GM19463 (cell line): Measurements from ENCODE around the gene SLC5A6.
"Not testable (repeated sequence)": the region's sequence is repeated elsewhere in the genome, so short reads cannot be mapped to it uniquely, and the experiment has no call there.

Experiments used
- ATAC-seq: cut with Tn5 transposase; IDR thresholded peaks from one replicate; pipeline ENCODE4 v1.9.1; 2021; ENCODE audit warnings: mild to moderate bottlenecking, moderate library complexity; ENCODE audit not compliant: unreplicated experiment

The SLC5A6 gene

DNA sequence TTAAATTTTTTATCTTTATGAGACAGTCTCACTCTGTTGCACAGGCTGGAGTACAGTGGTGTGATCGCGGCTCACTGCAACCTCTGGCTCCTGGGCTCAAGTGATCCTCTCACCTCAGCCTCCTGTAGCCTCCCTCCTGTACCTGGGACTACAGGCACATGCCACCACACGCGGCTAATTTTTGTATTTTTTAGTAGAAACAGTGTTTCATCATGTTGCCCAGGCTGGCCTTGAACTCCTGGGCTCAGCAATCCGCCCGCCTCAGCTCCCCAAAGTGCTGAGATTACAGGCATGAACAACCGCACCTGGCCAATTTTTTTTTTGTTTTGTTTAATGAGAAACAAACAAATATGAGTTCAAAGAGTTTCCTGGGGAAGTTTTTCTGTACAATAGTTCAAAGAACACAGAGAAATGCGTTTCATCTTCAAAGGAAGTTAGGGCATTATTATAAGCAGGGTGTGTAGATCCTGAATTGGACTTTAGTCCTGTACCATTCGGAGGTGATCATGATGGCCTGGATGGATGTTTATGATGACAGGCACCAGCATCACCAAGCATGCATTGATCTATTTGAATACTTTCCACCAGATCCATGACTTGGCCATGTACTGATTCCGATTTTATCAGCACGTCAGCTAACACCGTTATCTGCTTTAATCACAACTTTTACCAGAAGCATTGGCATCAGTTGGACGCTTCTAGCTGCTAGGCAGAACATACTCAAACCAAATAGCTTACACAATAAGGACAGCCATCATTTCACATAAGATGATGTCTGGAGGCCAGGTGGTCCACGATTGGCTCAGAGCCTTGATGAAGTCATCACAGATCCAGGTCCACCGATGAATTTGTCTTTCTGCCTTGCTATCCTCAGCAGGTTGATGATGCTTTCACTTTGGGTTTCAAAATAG is 34.4 kb downstream of the SLC5A6 start:
- ATAC-seq: no peak

DNA sequence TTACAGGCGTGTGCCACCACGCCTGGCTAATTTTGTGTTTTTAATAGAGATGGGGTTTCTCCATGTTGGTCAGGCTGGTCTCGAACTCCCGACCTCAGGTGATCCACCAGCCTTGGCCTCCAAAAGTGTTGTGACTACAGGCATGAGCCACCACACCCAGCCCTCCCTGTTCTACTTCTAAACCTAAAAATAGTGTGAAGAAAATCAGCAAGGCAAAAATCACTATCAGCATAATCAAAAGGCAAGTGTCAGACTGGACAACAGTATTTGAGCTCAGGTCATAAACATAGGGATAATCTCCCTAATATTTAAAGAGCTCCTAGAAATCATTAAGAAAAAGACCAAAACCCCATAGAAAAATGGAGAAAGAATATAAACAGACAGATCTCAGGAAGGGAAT is 36.3 kb downstream of the SLC5A6 start:
- not testable (repeated sequence) for ATAC-seq

DNA sequence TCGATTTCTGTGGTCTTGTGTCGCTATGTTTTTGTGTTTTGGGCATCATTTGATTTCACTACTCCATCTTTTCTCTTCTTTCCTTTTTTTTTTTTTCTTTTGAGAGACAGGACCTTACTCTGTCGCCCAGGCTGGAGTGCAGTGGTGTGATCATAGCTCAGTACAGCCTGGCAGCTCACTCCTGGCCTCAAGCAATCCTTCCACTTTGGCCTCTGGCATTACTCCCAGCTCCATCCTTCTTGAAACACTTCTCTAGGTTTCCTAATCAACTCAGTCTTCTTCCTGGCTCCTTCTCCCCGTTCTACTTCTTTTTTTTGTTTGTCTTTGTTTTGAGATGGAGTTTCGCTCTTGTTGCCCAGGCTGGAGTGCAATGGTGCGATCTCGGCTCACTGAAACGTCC is 36.7 kb downstream of the SLC5A6 start:
- ATAC-seq: no peak

DNA sequence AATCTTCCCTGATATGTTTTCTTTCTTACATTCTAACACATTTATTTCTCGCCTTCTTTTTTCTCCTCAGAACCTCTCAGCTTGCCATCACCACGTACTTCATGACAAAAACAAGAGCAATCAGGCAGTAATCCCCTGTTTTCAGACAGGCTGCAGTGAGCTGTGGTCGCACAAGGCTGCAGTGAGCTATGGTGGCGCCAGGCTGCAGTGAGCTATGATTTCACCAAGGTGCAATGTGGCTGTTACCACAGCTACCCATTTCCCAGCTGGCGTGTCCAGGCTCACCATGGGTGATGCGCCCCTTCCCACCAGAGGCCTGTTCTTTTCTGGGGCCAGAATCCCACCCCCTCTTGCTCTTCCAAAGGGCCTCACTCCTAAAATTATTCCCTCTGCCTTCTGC is 37.4 kb downstream of the SLC5A6 start:
- no peak for ATAC-seq

DNA sequence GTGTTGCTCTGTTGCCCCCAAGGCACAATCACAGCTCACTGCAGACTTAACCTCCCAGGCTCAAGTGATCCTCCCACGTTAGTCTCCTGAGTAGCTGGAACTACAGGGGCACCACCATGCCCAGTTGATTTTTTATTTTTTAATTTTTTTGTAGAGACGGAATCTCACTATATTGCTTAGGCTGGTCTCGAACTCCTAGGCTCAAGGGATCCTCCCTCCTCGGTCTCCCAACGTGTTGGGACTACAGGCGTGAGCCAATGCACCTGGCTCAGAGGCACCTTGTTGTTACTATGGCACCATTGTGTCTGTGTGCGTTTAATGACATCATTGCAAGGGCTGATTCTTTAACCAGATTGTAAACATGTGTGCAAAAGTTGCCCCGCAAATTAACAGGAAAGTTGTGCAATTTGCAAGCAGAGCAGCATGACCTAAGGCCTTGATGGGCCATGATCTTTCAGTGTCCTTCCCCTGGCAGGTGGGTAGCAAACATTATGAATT is 40.7 kb downstream of the SLC5A6 start:
- ATAC-seq: no peak

DNA sequence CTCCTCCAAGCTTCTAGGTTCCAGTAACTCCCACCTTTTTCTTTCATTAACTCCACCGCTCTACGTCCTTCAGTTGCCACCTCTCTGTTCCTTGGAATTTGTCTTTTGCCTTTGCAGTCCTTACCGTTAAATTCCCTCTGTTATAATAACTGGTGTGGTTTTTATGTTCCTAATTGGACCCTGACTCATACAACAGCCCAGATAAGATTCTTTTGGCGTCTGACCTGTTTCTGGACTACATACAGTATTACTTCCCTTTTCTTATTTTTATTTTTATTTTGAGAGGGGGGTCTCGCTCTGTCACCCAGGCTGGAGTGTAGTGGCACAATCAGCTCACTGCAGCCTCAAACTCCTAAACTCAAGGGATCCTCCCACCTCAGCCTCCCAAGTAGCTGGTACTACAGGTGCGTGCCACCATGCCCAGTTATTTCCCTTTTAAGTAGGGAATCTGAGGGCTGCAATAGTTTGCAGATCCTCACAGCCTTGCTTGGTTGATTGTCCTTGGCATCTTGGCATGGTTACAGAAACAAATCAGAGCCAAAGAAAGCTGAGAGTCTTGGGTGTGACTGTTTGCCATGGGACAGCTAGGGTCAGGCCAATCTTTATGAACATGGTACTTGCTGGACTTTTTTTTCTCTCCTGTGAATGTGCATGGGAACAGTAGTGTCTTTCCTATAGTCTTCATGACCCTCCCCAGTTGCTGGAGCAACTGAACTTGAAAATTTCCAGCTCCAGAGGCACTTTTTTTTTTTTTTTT is 41.3 kb downstream of the SLC5A6 start:
- no peak for ATAC-seq

DNA sequence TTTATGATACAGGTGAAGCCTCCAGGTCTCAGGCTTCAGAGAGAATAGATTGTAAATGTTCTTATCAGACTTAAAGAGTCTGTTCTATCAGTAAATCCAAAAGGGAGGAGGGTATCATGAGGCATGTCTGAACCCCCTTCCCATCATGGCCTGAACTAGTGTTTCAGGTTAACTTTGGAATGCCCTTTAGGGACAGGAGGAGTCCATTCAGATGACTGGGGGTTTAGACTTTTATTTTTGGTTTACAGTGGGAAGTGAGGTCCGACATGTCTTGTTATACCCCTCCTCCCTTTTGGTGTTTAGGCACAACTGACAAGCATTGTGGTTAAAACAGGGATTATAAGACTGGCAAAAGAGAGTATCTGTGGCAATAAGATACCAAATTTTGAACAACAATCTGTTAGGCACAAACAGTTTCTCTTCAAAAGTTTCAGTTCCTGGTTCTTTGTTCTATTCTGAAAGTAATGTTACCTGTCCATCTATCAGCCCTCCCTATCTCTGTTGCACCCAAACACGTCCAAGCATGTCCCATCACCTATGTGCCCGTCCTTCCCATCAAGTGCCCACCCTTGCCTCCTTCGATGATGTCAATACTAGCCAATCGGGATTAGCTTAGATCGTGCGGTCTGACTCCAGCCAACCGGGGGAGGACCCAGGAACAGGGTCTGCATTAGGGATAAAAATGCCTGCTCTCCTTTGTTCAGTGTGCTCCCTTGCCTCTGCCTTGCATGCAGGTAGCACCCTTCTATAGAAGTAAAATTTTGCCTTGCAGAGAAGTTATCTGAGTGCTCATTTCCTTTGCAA is 46.9 kb downstream of the SLC5A6 start:
- ATAC-seq: no peak

DNA sequence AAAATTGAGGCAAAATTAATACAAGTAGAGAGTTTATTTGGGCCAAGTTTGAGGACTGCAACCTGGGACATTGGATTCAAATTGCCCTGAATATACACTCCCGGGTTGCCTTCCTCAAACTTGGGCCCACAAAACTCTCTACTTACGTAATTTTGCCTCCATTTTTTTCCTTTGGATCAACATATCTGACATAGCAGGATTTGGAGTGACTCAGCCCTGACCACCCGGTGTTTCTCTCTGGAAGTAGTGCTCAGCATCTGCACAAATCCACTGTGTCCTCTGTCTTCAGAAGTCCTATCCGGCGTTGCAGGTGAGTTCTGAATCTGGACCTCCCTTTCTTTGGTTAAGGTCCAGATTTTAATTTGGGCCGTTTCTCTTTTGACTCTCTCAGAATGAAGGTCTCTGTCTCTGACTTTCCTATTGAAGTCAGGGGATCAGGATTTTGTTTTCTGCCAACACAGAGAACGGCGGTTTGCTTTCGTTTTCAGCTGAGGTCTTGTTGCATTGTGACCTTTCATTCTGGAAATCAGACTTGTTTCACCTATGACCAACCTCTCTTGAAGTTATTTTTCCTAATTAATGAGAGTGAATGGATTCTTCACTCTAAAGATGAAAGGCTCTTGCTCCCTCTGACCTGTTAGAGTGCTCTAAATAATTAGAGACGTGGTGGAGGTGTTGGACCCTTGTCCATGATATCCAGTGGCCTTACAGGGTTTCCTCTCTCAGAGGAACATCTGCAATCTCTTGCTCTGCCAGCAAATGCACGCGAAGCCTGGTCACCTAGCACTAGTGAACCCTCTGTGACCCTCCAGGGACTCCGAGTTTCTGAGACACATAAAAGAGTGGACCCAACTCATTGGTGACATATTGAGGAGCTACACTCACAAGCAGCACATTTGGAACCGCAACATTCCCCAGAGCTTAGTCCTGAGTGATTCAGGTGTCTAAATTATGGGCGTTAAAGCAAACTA is 49.6 kb downstream of the SLC5A6 start:
- no peak for ATAC-seq

DNA sequence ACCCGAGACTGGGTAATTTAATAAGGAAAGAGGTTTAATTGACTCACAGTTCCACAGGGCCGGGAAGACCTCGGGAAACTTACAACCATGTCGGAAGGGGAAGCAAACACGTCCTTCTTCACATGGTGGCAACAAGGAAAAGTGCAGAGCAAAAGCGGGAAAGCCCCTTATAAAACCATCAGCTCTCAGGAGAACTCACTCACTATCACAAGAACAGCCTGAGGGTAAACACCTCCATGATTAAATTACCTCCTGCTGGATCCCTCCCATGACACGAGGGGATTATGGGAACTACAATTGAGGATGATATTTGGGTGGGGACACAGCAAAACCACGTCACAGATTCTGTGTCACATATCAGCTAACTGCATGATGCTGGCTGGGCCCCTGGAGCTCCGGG is 51.9 kb downstream of the SLC5A6 start:
- no peak for ATAC-seq

DNA sequence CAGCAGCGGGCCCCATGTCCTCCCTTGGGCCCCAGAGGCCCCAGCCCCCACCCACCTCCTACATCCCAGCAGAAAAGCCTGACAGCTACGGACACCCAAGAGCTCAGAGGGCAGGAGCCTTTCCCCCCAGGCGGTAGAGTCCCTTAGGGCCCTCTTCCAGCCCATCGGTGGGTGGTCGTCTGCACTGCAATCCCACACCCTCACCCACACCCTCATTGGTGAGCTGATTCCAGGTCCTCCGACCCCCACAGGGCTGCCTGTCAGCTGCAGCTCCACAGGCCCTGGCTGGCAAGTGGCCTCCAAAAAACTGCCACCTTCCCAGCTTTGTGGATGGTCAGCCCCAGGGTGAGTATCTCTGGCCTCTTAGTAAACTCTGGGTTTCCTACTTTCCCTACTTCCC is 52.8 kb downstream of the SLC5A6 start:
- ATAC-seq: no peak

DNA sequence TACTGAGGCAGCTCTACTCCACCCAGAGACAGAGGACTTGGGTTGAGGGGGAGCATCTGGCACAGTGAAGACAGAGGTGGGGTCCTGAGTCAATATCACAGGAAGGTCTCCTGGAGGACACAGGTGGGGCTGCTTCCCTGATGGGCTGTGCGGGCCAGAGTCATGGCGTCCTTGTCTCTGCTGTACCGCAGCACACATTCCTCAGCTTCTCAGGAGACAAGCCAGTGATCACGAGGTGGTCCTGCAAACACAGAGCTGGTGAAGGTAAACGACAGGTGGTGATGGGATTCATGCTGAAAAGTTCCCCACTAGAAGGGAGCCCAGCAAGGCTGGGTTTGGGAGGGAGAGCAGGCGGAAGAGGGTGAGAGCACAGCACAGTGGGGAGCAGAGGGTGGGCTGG is 53.6 kb downstream of the SLC5A6 start:
- ATAC-seq: no peak

DNA sequence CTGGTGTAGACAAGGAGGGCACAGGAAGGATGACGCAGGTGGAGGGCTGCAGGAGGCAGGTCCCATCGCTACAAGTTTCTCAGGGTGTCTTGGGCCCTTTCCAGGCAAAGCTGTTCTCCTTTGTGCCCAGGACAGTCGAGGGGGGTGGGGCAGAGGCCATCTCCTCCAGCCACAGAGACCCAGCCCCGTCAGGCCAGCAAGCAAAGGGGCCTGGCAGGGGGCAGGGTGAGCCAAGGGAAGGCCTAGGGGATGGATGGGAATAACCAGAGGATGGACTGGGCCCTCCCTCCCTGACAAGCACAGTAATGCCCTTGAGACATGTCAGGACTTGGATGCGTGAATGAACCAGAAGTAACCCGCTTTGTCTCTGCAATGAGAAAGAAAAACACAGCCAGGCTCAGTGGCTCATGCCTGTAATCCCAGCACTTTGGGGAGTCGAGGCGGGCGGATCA is 57.0 kb downstream of the SLC5A6 start:
- no peak for ATAC-seq

DNA sequence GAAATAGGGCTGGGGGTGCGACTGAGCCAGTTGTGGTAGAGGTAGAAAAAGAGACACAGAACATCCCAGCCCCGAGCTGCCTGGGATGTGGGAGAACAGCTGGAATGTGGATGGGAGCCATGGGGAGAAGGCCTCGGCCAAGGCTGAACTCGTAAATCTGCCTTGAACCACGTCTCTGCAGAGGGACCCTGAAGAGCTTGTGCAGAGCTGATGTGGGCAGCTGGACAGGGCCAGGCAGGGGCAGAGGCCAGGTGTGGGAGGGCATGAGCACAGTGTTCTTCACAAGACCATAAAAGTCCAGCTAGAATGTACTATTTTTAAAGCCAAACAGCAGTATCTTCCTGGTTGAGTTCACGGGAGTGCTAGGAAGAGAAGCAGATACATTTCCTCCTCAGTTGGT is 57.6 kb downstream of the SLC5A6 start:
- ATAC-seq: no peak

DNA sequence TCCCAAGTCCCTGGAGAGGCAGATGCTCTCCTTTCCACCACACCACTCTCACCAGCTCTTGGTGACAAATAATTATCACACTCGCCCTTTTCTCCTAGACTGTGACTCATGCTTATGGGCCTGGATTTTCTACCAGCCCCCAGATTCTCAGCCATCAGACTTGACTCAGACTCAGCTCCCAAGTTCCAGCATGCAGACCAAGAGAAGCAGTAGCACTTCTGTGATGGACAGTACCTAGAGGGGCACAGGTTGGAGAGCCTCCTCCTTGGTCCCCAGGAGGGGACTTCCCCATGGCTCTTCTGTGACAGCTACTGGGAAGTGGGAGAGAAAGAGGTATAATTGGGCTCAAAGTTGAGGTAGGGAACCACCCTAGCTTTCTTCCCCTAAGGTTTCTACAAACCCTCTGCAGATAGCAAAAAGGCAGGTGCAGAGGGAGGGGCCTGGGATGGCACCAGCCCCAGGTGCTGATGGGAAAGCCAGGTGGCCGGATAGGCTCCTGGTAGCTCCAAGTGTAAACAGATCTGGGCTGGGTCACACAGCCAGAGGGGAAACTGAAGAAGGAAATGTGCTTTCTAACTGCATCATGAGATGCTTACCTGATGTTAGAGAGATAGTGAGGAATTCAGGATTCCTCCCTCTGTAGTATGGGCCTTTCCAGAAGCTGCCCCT is 59.1 kb downstream of the SLC5A6 start:
- ATAC-seq: no peak

DNA sequence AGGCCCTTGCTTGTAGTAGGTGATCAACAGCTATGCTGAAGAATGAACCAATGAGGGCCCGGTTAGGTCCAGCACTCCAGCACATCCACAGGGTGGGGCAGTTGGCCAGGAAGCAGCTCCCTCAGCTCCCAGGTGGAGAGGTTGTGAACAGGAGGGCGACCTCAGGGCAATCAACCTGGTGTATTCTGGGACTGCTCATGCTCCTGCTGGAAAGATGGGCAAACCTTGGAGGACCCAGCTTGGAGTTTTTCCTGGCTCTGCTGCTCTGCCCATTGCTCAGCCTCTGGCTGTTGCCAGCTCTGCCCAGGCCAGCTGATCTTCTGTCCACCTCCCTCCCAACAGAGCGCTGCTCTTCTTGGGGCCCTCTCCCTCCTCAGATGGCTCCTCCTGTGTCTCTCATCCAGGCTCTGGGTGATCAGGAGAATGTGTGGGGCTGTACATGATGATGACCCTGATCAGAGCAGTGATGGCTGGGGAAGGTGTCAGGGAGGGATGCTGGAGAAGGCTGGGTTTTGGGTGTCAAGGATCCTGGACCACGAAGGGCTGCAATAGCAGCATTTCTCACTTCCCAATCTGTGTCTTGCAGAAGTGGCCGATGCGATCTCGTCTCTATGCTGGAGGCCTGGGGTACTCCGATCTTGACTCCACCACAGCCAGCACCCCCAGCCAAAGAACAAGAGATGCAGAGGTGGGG is 59.8 kb downstream of the SLC5A6 start:
- ATAC-seq: no peak

DNA sequence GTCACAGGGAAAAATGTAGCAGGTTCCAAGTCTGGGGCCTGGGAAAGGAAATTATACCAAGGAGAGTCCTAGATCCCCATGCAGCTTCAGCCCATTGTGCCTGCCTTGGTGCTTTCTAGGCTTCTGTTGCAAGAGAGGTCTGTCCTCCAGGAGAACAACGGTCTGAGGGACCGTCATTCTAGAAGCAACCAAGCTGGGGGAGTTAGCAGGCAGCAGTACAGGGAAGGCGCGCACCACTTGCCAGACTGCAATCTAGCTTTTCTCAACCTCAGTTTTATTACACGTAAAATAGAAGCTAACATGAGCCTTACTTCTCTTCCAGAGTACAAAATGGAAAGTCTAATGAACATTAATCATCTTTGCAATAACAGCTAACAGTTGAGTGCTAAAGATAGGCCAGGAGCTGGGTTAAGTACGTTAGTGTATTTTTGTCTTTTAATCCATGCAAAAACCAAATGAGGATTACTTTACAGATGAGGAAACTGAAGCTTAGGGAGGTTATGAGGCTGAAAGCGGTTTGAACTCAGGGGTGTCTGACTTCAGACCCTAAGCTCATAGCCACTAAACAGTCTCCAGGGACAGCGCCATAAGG is 61.3 kb downstream of the SLC5A6 start:
- ATAC-seq: no peak
